Putamen (tissue), 1 donor: ENCODE results near the gene COL24A1.
"Not testable (repeated sequence)": the region's sequence is repeated elsewhere in the genome, so short reads cannot be mapped to it uniquely, and the experiment has no call there.

ENCODE experiments used
- DNase-seq: peaks from one replicate; pipeline ENCODE4 v3.0.0-alpha.2; 2016; ENCODE audit warnings: low spot score

COL24A1 gene

DNA sequence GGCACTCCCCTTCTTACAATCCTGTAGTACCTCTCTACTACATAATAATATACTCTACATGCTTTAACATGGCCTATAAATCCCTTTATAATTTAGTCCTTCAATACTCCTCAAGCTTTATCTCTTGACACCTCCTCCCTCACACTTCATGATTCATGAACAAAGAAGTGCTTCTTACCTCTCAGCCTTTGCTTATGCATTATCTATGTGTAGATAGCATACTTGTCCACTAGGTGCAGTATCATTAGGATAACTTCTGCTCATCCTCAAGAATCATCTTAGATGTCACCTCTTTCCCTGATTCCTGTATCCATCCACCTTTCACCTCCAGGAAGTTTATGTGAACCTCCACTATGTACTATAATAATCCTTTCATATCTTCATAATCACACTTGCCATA lies 74.4 kb downstream of the COL24A1 start:
- no peak for DNase-seq

DNA sequence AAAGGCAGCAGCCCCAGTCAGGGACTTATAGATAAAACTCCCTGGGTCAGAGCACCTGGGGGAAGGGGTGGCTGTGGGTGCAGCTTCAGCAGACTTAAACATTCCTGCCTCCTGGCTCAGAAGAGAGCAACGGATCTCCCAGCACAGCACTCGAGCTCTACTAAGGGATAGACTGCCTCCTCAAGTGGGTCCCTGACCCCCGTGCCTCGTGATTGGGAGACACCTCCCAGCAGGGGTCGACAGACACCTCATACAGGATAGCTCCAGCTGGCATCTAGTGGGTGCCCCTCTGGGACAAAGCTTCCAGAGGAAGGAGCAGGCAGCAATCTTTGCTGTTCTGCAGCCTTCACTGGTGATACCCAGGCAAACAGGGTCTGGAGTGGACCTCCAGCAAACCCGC lies 84.1 kb downstream of the COL24A1 start:
- DNase-seq = not testable (repeated sequence)

DNA sequence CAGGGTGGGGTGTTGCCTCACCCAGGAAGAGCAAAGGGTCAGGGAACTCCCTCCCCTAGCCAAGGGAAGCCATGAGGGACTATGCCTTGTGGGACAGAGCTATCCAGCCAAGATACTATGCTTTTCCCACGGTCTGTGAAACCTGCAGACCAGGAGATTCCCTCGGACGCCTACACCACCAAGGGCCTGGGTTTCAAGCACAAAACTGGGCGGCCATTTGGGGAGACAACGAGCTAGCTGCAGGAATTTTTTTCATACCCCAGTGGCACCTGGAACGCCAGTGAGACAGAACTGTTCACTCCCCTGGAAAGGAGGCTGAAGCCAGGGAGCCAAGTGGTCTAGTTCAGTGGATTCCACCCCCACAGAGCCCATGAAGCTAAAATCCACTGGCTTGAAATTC lies 84.7 kb downstream of the COL24A1 start:
- not testable (repeated sequence) for DNase-seq

DNA sequence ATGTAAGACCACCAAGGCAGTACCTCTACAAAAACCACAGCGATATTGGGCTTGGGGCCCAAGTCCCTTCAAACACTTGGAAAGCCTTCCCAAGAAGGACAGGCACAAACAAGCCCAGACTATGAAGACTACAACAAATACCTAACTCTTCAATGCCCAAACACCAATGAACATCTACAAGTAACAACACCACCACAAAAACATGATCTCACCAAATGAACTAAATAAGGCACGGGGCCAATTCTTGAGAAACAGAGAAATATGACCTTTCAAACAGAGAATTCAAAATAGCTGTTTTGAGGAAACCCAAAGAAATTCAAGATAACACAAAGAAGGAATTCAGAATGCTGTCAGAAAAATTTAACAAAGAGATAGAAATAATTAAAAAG lies 86.8 kb downstream of the COL24A1 start:
- DNase-seq = no peak

DNA sequence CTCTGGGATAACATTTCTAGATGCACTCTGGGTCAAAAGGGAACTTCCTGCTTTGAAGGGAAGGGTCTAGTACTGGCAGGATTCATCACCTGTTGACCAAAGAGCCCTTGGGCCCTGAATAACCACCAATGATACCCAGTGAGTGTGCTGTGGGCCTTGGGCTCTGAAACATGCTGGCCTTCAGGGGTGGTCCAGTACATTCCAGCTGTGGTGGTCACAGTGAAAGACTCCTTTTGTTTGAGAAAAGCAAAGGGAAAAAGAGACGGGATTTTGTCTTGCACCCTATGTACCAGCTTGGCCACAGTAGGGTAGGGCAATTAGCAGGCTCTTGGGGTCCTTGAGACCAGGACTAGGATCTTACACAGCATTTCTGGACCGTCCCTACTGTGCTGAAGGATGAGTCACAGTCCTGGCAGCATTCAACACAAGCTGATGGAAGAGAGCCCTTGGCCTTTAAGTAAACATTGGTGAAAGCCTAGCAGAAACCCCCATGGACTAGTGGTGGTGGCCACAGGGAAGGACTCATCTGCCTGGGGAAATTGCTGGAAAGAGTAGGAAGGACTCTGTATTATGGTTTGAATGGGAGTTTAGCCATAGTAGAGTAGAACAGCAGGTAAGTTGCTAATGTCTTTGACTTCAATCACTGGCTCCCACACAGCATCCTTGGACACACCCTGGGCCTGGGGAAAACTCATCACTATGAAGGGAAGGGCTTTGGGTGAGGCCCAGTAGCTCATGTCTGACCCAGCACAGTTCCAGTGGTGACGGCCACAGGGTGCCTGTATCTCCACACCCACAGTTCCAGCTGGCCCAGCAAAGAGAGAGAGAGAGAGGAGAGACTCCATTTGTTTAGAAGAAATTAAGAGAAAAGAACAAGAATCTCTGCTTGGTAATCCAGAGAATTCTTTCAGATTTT lies 87.5 kb downstream of the COL24A1 start:
- no peak for DNase-seq

DNA sequence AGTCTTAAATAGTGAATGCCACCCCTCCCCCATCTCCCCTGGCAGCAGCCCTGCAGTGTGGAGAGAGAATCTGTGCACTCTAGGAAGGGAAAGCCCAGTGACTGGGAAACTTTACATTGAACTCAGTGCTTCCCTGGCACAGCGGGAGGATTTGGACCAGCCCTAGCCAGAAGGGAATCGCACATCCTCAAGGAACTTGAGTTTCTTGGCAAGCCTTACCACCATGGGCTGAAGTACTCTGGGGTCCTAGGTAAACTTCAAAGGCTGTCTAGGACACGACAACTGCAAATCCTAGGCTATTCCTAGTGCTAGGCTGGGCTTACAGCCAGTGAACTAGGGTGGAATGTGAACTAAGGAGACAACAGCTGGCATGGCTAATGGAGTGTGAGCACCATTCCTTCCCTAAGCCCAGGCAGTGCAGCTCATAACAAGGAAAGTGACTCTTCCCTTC lies 88.3 kb downstream of the COL24A1 start:
- DNase-seq = no peak

- no peak for DNase-seq
These were observed 88.9 kb downstream of the COL24A1 start for GRCh38 chr1:86067626-86068025.

DNA sequence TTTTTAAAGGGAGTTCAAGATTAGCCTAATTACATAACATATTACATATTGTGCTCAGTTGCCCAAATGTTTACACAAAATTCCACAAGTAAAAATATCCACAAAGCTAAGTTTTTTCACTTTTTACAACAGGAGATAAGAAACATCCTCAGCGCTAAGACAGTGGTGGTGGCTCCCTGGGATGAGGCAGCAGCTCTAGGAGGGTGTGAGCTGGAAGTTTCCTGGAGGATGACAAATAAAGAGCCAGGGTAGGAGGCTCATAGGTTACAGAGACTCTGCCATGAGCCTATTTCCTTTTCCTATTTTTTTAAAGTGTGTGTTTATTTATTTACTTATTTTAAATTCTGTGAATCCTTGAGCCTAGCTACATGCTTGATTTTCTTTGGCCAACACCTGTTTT lies 91.7 kb downstream of the COL24A1 start:
- DNase-seq = no peak

- DNase-seq = no peak
These were observed 92.9 kb downstream of the COL24A1 start for GRCh38 chr1:86063721-86064120.

DNA sequence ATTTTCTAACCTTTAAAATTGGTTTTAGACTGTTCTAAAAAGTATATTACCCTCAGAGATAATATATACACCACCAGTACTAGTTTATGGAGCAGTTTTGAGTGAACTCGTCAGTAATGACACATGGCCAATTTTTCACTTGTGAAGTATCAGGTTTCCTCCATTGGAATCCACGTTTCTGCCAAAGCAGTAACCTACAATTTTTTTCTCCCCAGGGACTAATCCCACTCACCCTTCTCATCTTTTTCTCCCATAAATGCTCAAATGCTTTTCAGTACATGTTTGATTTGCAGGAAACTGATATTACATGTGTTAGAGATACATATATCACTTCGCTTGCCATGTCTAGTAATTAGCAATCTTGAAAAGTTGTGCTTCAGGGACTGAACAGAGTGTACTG lies 94.1 kb downstream of the COL24A1 start:
- no peak for DNase-seq

DNA sequence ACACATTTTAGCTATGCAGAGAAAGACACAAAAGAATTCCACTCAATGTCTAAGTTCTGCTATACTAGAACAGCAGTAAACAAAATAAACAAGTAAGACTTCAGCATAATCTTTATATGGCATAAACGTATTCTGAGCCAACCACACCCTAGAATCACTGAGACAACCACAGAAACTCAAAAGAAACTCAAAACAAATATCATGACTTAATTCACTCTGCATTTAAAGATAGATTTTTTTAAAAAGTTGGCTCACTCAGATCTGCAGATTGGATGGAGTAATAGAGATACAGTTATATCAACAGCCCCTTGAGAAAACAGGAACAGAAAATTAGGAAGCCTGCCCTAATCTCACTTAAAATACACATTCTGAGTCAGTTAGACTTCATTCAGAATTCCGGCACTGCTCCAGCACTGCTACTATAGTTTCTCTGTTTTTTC lies 95.0 kb downstream of the COL24A1 start:
- DNase-seq = no peak

DNA sequence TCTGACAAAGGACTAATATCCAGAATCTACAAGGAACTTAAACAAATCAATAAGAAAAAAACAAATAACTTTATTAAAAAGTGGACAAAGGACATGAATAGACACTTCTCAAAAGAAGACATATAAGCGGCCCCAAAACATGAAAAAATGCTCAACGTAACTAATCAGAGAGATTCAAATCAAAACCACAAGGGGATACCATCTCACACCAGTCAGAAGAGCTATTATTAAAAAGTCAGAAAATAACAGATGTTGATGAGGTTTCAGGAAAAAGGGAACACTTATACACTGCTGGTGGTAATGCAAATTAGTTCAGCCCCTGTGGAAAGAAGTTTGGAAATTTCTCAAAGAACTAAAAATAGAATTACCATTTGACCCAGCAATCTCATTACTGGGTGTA lies 102.2 kb downstream of the COL24A1 start:
- no peak for DNase-seq

DNA sequence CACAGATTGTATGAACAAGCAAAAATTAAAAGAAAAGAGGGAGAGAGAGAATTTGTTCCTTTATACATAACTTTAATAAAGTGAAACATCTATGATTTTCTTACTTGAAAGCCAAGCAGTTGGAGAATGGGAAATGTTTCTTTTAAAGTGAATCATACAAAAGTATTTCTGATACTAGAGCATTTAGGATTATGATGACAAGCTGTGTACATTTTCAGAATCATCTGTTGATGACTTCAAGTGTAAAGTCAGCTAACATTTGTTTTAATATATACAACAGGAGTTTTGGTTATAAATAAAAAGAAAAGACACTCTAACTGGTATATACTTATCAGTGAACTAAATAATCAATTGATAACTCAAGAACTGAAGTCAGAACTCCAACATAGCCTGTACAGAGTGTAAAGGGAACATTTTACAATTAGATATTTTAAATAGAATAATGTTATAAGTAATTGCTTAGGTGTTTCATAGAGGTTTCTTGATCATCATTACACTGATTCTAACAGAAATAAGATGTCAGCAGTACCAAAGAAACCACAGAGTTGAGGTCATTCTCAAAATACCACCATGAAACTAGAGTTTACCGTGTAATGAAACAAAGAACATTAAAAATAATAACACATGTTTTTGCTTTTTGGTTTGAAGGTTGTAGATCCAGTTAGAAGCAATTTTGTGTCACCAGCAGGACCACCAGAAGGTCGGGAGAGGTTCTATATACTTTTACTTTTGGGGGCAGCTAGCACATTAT lies 103.4 kb downstream of the COL24A1 start:
- DNase-seq = no peak

DNA sequence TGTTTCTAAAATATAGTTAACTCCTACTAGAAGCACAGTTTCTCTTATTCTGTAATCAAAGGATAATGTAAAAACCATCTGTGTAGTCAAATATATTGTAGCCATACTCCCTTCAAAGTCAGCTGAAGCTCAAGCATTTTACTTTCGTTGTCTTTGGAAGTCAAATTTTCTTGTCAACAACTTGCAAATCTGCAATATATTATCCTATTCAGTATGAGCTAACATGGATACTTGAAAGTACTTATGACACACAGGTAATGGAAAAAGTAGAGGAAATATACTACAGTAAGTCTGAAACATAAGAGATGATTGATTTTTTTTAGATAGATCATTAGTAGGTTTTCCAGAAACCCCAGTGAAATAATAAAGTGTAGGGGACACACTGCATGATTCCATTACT lies 121.5 kb downstream of the COL24A1 start:
- no peak for DNase-seq

DNA sequence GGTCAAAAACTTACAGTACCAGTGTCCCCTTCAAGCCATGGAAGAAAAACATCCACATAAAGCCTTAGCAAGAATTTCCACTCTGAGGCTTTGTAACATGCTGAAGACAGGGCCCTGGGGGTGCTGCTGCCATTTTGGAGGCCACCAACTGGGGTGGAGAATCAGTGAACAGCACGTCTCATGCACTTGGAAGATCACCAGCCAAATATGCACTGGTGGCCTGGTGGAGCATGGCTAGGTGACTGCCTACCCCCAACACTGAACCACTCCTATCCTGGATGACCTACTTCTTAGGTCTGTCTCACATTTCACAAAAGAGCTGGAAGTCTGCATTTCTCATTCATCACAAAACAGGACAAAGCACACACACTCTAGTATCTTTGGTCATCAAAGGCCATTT lies 126.4 kb downstream of the COL24A1 start:
- DNase-seq = no peak

- no peak for DNase-seq
These were observed 138.2 kb downstream of the COL24A1 start for GRCh38 chr1:86018283-86018923.

- no peak for DNase-seq
These were observed 140.4 kb downstream of the COL24A1 start for GRCh38 chr1:86016076-86016759.

DNA sequence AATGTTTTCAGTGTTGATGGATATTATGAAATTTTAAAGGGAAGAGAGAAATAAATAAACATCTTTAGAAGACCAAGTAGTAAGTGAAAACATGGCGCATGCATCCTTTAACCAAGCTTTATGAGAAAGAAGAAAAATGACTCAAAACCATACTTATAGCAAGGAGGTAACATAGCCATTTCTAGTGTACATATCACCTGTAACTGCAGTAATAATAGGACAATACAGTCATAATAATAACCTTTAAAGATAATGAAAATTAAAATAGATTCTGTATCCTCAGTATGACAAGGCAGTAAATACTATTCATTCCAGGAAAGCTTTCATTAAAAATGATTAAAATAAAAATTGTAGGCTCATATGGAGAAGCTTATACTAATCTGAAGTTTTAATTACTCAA lies 141.2 kb downstream of the COL24A1 start:
- no peak for DNase-seq

DNA sequence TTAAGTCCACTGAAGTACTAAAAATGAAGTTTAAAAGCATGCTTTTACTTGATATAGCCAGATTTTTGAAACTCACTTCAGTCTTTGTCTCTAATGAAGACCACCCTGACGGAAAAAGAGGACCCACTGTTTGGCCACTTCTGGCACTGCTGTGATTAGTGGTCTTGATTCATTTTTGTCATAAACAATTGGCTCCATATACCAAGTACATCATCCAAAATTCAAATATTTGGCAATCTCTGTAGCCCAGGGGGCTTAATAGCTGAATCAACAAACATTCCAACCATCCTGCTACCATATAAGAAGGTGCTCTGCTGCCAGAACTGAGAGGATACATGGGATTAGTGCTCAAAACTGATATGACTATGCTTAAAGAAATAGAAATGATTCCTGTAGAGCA lies 156.0 kb downstream of the COL24A1 start:
- no peak for DNase-seq

GRCh38 chr1:85998105-85998855 lies 158.3 kb downstream of the COL24A1 start:
- no peak for DNase-seq

- no peak for DNase-seq
These were observed 163.8 kb downstream of the COL24A1 start for GRCh38 chr1:85992791-85993190.
